Right cardiac atrium (tissue), 5 donors: ENCODE measurements around the gene KCNIP1. TPM values are rescaled to one million over a fixed set of nuclear protein-coding genes. Genes with fewer than 3 reads are reported as not detected.

Experiments
- ATAC-seq, 2 donors: fragments of 200-7000 bp; cut with Tn5 transposase; one replicate each; pipeline versions ENCODE4 v1.8.0 to v1.9.1; 2020; ENCODE audit warnings: moderate library complexity in 2 of 2, mild to moderate bottlenecking in 1 of 2
- DNase-seq, 3 donors: peaks; one replicate each; pipeline ENCODE4 v3.0.0-alpha.2; 2020
- H3K27ac ChIP-seq: one replicate; pipeline ENCODE4 v1.5.1; 2013; ENCODE audit warnings: mild to moderate bottlenecking, low read length, control low read depth, moderate library complexity
- H3K27me3 ChIP-seq: one replicate; pipeline ENCODE4 v1.6.1; 2013; ENCODE audit not compliant: control insufficient read depth, insufficient read depth
- H3K4me1 ChIP-seq: one replicate; pipeline ENCODE4 v1.6.1; 2013; ENCODE audit warnings: low read length; ENCODE audit not compliant: control insufficient read depth, insufficient read depth
- H3K4me3 ChIP-seq: one replicate; pipeline ENCODE4 v1.5.1; 2013; ENCODE audit warnings: low read length, control low read depth
- H3K9me3 ChIP-seq: one replicate; pipeline ENCODE4 v1.6.1; 2013; ENCODE audit warnings: low read length; ENCODE audit not compliant: control insufficient read depth
- WGBS: extraction: QIAGEN DNeasy Blood & Tissue Kit; methylation state at CpG from one replicate; pipeline ENCODE4 v1.1.7; 2013; 5-methylcytosine and 5-hydroxymethylcytosine counted together
- intact Hi-C, 4 donors: fragments of 100-400 bp; cut with DNase I; formaldehyde crosslinking; loops; one replicate each; pipeline versions ENCODE4 v1.11.0 to v1.14.0; 2022 to 2023
- polyA plus RNA-seq: library from polyadenylated mRNA; stranded (reverse); fragments of 200-250 nt; gene quantifications from one replicate; pipeline ENCODE4 v1.2.3, GENCODE V29; 2013
- total RNA-seq, 4 donors: library from RNA; stranded (reverse); fragmentation: NEBNext Ultra II Directional; extraction: Animal tissue kit (Norgen Biotek cat#: 25700); gene quantifications; one replicate each; pipeline ENCODE4 v1.2.1, GENCODE V29; 2021
- donor health status: healthy with polysubstance abuse.
- donor health status: DM: no; HTN: yes; CAD: no.
- donor health status: DM: no; HTN: no; CAD: no.
- donor health status: DM: no; HTN: yes; CAD: no; lungs with severe emphysema.
- donor health status: DM: yes; HTN: yes; CAD: no.

KCNIP1 gene
- total and polyA plus RNA-seq, 5 donors = 0.11 TPM; not detected in 4

DNA sequence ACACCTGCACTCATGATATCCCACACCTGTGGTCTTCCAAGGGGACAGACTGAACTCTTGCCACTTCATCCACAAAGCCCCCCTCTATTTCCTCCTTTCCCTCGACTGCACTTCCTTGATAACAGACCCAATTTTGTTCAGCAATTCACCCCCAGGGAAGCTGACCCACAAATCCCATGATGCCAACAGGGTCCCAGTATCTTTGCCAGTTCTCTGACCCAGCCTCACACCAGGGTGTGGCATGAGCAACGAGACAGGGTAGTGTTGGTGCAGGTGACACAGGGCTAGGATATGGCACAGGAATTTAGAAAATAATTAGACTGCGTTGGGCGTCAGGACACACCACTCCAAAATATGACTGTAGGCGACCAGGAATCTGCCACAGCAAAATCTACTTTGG, 30.2 kb upstream of the KCNIP1 start:
- intact Hi-C loops = no loop called here
- Histone ChIP-seq H3K4me1 (no peaks in the 10 kb centered on the region), H3K9me3 (no peaks in the 10 kb centered on the region), H3K27me3 (no peaks in the 10 kb centered on the region), H3K4me3 (no peak overlapping the region), H3K27ac (no peak overlapping the region)
- 56% methylated on average over 5 of the region's 5 CpGs for WGBS
- DNase-seq (no peak), ATAC-seq (no peak)

DNA sequence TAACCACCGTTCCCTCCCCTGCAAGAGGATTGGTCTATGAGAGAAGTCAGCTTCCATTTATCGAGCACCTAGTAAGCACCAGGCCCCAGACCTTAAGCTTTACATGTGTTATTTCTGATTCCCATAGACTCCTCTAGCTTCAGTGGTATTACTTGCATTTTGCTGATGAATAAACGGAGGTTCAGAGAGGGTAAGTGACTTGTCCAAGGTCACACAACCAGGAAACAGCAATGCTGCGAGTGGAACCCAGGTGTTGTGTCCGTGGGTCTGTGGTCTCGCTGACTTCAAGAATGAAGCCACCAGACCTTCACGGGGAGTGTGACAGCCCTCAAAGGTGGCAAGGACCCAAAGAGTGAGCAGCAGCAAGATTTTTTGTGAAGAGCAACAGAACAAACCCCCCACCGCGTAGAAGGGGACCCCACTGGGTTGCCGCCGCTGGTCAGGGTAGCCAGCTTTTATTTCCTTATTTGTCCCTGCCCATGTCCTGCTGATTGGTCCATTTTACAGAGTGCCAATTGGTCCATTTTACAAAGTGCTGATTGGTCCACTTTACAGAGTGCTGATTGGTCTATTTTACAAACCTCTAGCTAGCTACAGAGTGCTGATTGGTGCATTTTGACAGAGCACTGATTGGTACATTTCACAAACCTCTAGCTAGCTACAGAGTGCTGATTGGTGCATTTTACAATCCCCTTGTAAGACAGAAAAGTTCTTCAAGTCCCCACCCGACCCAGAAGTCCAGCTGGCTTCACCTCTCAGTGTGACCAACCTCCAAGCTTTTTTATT, 29.1 kb upstream of the KCNIP1 start:
- no peaks in the 10 kb centered on the region for H3K4me1 ChIP-seq
- H3K4me3 ChIP-seq = no peak overlapping the region
- no peaks in the 10 kb centered on the region for H3K9me3 ChIP-seq
- no peak for DNase-seq
- ATAC-seq = no peak
- no peak overlapping the region for H3K27ac ChIP-seq
- H3K27me3 ChIP-seq = no peaks in the 10 kb centered on the region
- WGBS = 94% methylated on average over 12 of the region's 12 CpGs
- intact Hi-C loops = no loop called here

DNA sequence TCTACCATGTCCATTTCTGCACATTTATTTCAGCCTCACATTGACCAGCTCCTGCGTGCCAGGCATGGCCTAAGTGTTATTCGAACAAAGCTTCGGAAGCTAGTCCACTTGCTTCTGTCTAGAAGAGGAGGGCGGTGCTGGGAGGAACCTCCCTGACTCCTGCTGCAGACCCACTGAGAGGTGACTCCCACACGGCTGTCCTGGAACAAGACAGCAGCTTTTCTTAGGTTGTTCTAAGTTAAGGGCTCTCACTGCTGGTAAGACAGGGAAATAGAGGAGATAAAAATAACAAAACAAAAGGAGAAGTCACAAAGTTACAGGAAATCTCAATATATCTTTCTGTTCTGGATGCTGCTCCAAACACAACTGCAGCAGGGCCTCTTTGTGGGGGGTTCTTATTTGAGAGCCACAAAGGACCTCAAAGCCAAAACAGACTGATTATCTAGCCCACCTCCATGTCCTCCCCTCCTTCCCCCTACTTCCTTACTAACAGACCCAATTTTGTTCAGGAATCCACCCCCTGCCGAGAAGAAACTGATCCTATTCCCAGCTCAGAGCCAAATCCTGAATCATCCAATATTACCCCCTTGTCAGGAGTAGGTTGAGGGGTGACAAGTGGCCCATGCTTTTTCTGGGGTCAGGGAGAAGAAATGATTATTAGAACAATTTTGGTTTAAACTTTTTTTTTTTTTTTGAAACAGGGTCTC, 28.4 kb upstream of the KCNIP1 start:
- 64% methylated on average over 6 of the region's 6 CpGs for WGBS
- Histone ChIP-seq H3K4me3 (no peak overlapping the region), H3K4me1 (no peaks in the 10 kb centered on the region), H3K27me3 (no peaks in the 10 kb centered on the region), H3K9me3 (no peaks in the 10 kb centered on the region), H3K27ac (no peak overlapping the region)
- no peak for DNase-seq
- intact Hi-C loops = no loop called here
- ATAC-seq = peak in 1 of 2 donors; percentile 26

DNA sequence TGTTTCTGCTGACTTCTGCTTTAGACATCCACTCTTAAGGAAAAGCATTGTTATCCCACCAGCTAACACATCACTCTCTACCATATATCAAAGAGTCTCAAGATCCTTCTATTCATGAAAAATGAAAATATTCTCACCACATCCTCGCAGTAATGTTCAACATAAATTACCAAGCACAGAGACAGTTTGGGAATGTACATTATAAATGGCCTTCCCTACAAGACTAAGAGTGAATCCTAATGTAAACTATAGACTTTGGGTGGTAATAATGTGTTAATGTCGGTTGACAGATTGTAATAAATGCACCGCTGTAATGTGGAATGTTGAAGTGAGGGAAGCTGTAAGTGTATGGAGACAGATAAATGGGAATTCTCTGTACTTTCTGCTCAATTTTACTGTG, 27.1 kb upstream of the KCNIP1 start:
- intact Hi-C loops = no loop called here
- H3K4me3 ChIP-seq = no peak overlapping the region
- ATAC-seq (no peak), DNase-seq (no peak)
- no peaks in the 10 kb centered on the region for H3K9me3 ChIP-seq
- no peak overlapping the region for H3K27ac ChIP-seq
- WGBS = 97% methylated on average over 3 of the region's 3 CpGs
- no peaks in the 10 kb centered on the region for H3K27me3 ChIP-seq
- H3K4me1 ChIP-seq = no peaks in the 10 kb centered on the region

DNA sequence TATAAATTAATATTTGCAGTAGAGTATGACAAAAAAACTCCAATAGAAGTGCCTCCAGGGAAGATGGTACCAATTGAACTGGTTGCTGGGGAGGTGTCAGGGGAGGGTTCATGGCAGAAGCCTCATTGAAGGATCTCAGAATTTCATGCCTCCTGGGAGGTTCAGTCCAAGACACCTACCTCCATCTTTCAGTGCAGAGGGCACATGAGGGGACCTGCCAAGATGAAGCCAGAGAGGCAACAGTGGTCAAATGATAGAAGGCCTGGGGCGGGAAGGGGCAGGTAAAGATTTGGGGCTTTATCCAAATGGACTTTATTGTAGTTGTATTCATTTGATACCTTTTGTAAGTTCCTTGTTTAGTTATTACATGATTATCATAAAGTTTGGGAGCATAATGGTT, 25.9 kb upstream of the KCNIP1 start:
- no peak overlapping the region for H3K4me3 ChIP-seq
- H3K9me3 ChIP-seq = no peaks in the 10 kb centered on the region
- WGBS = 93% methylated on average over 1 of the region's 1 CpG
- no peaks in the 10 kb centered on the region for H3K27me3 ChIP-seq
- H3K27ac ChIP-seq = no peak overlapping the region
- intact Hi-C loops = no loop called here
- H3K4me1 ChIP-seq = no peaks in the 10 kb centered on the region
- ATAC-seq (no peak), DNase-seq (no peak)

DNA sequence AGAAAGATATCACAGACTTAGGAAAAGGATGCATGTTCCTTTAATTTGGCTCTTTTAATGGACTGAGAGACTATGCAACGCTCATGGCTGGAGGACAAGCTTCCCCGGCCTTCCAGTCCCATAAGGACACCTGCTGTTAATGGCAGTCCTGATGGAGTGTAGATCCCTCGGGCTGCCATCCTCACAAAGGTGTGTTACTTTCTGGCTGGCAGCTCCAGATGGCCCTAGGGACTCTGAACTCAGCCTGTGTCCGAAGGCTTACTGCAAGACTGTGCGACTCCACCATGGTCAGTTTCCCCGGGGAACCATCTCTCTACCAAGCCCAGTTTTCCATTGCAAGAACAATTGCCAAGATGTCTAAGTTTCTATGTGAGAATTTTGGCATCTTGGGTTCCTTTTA, 25.5 kb upstream of the KCNIP1 start:
- DNase-seq (no peak), ATAC-seq (no peak)
- Histone ChIP-seq H3K9me3 (no peaks in the 10 kb centered on the region), H3K27ac (no peak overlapping the region), H3K4me3 (no peak overlapping the region), H3K27me3 (no peaks in the 10 kb centered on the region), H3K4me1 (no peaks in the 10 kb centered on the region)
- intact Hi-C loops = no loop called here
- WGBS = 70% methylated on average over 6 of the region's 6 CpGs

DNA sequence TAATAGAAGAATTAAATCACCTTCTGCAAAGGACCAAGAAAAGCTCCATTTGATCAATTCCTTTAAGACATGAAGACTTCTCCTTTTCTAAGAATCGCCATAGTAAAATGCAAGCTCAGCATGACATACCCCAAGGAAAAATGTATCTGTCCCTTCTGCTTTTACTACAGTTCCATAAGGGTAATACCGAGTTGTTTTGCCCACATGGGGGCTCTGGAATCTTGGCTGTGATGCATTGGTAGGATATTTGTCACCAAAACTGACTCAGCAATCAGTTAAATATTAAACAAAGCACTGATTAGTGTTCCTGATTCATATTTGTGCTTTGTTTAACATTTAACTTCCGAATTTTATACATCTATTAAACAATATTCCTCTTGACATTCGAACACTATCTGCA, 24.3 kb upstream of the KCNIP1 start:
- Histone ChIP-seq H3K27ac (no peak overlapping the region), H3K4me3 (no peak overlapping the region), H3K27me3 (no peaks in the 10 kb centered on the region), H3K9me3 (no peaks in the 10 kb centered on the region), H3K4me1 (no peaks in the 10 kb centered on the region)
- WGBS = 62% methylated on average over 4 of the region's 4 CpGs
- no peak for DNase-seq
- intact Hi-C loops = no loop called here
- no peak for ATAC-seq

DNA sequence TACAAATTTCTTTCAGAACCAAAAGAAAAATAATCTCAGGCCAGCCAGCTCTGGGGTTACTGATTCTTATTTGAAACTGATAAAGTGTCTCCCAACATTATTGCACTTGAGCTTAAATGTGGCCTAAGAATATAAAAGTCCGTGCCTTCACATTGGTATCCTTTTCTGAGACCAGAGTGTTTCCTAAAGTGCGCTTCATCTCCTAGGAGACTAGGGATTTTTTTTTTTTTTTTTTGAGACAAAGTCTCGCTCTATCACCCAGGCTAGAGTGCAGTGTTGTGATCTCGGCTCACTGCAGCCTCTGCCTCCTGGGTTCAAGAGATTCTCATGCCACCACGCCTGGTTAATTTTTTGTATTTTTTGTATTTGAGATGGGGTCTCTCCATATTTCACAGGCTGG, 23.6 kb upstream of the KCNIP1 start:
- Histone ChIP-seq H3K4me3 (no peak overlapping the region), H3K27me3 (no peaks in the 10 kb centered on the region), H3K27ac (no peak overlapping the region), H3K9me3 (no peaks in the 10 kb centered on the region), H3K4me1 (no peaks in the 10 kb centered on the region)
- DNase-seq (no peak), ATAC-seq (no peak)
- intact Hi-C loops = no loop called here
- 95% methylated on average over 5 of the region's 5 CpGs for WGBS

DNA sequence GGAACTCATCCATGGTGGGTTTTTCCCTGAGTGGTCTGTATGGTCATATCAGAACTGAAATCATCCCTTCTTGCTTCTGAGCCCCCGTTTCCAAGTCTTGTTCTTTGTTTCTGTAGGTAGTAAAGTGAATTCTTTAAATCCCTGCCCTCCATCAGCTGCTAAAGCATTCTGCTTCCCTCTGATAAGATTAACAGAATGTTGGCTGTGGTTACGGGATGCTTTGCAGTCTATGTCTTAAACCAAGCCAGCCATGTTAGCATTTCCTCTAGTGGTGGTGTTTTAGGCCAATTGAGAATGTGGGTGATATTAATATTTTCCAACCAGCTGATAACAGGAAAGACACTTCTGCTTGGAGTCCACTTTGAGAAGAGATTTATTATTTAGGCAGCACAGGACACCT, 22.0 kb upstream of the KCNIP1 start:
- Histone ChIP-seq H3K4me1 (no peaks in the 10 kb centered on the region), H3K27me3 (no peaks in the 10 kb centered on the region), H3K4me3 (no peak overlapping the region), H3K27ac (no peak overlapping the region), H3K9me3 (no peaks in the 10 kb centered on the region)
- no peak for DNase-seq
- intact Hi-C loops = no loop called here
- no peak for ATAC-seq
- WGBS = 40% methylated on average over 2 of the region's 2 CpGs

DNA sequence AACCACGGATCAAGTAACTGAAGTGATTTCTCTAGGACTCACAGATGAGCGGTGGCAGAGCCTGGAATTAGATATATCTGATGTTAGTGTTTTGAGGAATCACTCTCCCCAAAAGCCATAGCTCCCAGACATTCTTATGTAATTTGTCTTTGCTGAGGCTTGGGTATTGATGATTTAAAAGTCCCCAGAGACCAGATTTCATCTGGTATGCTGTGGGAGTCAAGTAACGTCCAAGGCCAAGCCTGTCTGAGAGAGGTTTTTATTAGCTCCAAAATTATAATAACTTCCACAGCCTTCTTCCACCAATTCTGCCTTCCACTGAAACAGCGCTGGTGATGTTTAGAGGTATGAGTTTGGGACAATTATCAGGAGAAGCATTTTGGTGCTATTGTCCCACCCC, 21.3 kb upstream of the KCNIP1 start:
- no peaks in the 10 kb centered on the region for H3K4me1 ChIP-seq
- no peaks in the 10 kb centered on the region for H3K27me3 ChIP-seq
- H3K9me3 ChIP-seq = no peaks in the 10 kb centered on the region
- no peak for ATAC-seq
- H3K4me3 ChIP-seq = no peak overlapping the region
- no peak for DNase-seq
- 87% methylated on average over 4 of the region's 4 CpGs for WGBS
- intact Hi-C loops = no loop called here
- H3K27ac ChIP-seq = no peak overlapping the region

DNA sequence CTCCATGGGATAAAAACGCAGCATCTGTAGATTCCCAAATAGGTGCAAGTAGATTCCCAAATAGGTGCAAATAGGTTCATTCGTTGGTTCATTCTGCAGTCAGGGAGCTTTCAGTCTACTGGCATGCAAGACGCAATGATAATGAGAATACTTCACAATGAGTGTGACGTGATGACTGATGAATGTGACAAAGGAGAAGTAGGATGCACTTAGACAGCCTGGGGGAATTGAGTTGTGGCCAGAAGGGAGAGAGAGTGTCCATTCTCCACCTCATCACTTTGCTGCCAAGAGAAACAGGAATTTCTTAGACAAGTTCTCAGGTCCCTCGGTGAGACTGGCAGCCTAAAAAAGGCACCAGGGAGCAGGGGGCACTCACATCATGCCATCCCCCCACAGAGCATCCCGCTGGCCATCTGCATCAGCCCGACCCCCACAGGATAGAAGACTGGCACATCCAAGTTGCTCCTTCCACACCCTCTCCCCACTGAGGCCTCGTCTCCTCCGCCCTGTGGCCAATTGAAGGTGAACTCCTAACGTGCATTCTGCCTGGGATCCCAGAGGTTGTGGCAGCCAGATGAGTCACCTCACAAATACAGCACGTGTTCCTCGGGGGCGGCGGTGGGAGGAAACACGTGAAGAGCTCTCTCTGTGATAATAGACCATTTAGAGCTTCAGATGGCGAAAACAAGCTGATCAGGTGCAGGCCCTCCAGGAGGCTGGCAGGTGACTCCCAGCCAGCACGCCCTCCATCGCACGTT, 19.9 kb upstream of the KCNIP1 start:
- no peak for DNase-seq
- ATAC-seq = no peak

More for the DNA sequence above, 19.9 kb upstream of the KCNIP1 start:
- no peak overlapping the region for H3K4me3 ChIP-seq
- no peaks in the 10 kb centered on the region for H3K9me3 ChIP-seq
- no peak overlapping the region for H3K27ac ChIP-seq
- H3K4me1 ChIP-seq = no peaks in the 10 kb centered on the region
- H3K27me3 ChIP-seq = no peaks in the 10 kb centered on the region
- intact Hi-C loops = no loop called here
- 58% methylated on average over 19 of the region's 19 CpGs for WGBS
